SK-N-SH (cell line): ENCODE measurements around the gene RFX7.

Experiments
- CTCF ChIP-seq: fragments of 200-600 bp; sonication (generic); IDR thresholded peaks from 2 replicates; pipeline ENCODE4 v1.6.1; 2017; ENCODE audit warnings: antibody characterized with exemption, mild to moderate bottlenecking, moderate library complexity
- EZH2phosphoT487 ChIP-seq: fragments of 200-600 bp; sonication (generic); IDR thresholded peaks from 2 replicates; pipeline ENCODE4 v1.6.1; 2017; ENCODE audit warnings: low read depth, mixed run types, mild to moderate bottlenecking, antibody characterized with exemption, moderate library complexity, borderline replicate concordance
- GABPA ChIP-seq: IDR thresholded peaks from 2 replicates; pipeline ENCODE4 v1.4.0; 2012; ENCODE audit warnings: low read depth, mild to moderate bottlenecking
- JUND ChIP-seq: IDR thresholded peaks from 2 replicates; pipeline ENCODE4 v1.4.0; 2012
- MXI1 ChIP-seq: IDR thresholded peaks from 2 replicates; pipeline ENCODE4 v1.6.1; 2012; ENCODE audit warnings: mild to moderate bottlenecking, low read depth, low read length, improper control_type of control experiment
- SIN3A ChIP-seq: IDR thresholded peaks from 2 replicates; pipeline ENCODE4 v1.6.1; 2012; ENCODE audit warnings: low read depth, mild to moderate bottlenecking, low read length, moderate library complexity, borderline replicate concordance
- SMC3 ChIP-seq: IDR thresholded peaks from 2 replicates; pipeline ENCODE4 v1.6.1; 2012; ENCODE audit warnings: low read depth, low read length, improper control_type of control experiment
- TAF1 ChIP-seq: IDR thresholded peaks from 2 replicates; pipeline ENCODE4 v1.6.1; 2012; ENCODE audit warnings: low read depth, mild to moderate bottlenecking, low read length, moderate library complexity, borderline replicate concordance
- TCF12 ChIP-seq: IDR thresholded peaks from 2 replicates; pipeline ENCODE4 v1.4.0; 2012
- USF1 ChIP-seq: IDR thresholded peaks from 2 replicates; pipeline ENCODE4 v1.4.0; 2012; ENCODE audit warnings: low read depth, borderline replicate concordance
- YY1 ChIP-seq: IDR thresholded peaks from 2 replicates; pipeline ENCODE4 v1.4.0; 2012; ENCODE audit warnings: low read depth, mild to moderate bottlenecking

- TF ChIP-seq TAF1: no peak
- no peak for TF ChIP-seq CTCF
- no peak for TF ChIP-seq SIN3A
- no peak for TF ChIP-seq YY1
- TF ChIP-seq USF1: no peak
- TF ChIP-seq GABPA: no peak
- no peak for TF ChIP-seq MXI1
- TF ChIP-seq TCF12: no peak
- no peak for TF ChIP-seq SMC3
- TF ChIP-seq JUND: no peak
- no peak for TF ChIP-seq EZH2phosphoT487
Measured at GRCh38 chr15:56272454-56272853, 28.8 kb upstream of the RFX7 start.
